HCEC 1CT (cell line): ENCODE data around the gene SH3GLB2.
A peak's percentile ranks its signal among the peaks of the same experiment; 100 is the strongest.
"Not testable (repeated sequence)": the region's sequence is repeated elsewhere in the genome, so short reads cannot be mapped to it uniquely, and the experiment has no call there.

Source experiments
- DNase-seq: peaks from one replicate; pipeline ENCODE4 v3.0.0-alpha.2; 2017

Gene SH3GLB2

GRCh38 chr9:129013674-129014073, 14.5 kb downstream of the SH3GLB2 start:
- DNase-seq, result no peak

- DNase-seq, result no peak
These were observed 15.2 kb downstream of the SH3GLB2 start for GRCh38 chr9:129012893-129013448.

GRCh38 chr9:129012343-129012742, 15.8 kb downstream of the SH3GLB2 start:
- no peak for DNase-seq

GRCh38 chr9:129011761-129012181, 16.4 kb downstream of the SH3GLB2 start:
- no peak for DNase-seq

GRCh38 chr9:129011170-129011569, 17.0 kb downstream of the SH3GLB2 start:
- no peak for DNase-seq

GRCh38 chr9:129010267-129010975, 17.7 kb downstream of the SH3GLB2 start:
- no peak for DNase-seq

- DNase-seq, result no peak
These were observed 18.5 kb downstream of the SH3GLB2 start for GRCh38 chr9:129009584-129010141.

GRCh38 chr9:129008986-129009583, 19.0 kb downstream of the SH3GLB2 start:
- DNase-seq, result no peak

GRCh38 chr9:129008469-129008965, 19.6 kb downstream of the SH3GLB2 start:
- no peak for DNase-seq

- DNase-seq, result no peak
These were observed 20.2 kb downstream of the SH3GLB2 start for GRCh38 chr9:129007766-129008468.

GRCh38 chr9:129007035-129007765, 20.9 kb downstream of the SH3GLB2 start:
- no peak for DNase-seq

GRCh38 chr9:129006328-129007034, 21.6 kb downstream of the SH3GLB2 start:
- peak; percentile 75 for DNase-seq

GRCh38 chr9:129005336-129005997, 22.7 kb downstream of the SH3GLB2 start:
- DNase-seq, result no peak

GRCh38 chr9:129004173-129004572, 24.0 kb downstream of the SH3GLB2 start:
- not testable (repeated sequence) for DNase-seq

- DNase-seq, result no peak
These were observed 25.1 kb downstream of the SH3GLB2 start for GRCh38 chr9:129002992-129003391.

- DNase-seq, result no peak
These were observed 26.4 kb downstream of the SH3GLB2 start for GRCh38 chr9:129001504-129002325.

- no peak for DNase-seq
These were observed 28.4 kb downstream of the SH3GLB2 start for GRCh38 chr9:128999581-129000206.

GRCh38 chr9:128998462-128998861, 29.7 kb downstream of the SH3GLB2 start:
- DNase-seq, result no peak

GRCh38 chr9:128995791-128996190, 32.3 kb downstream of the SH3GLB2 start:
- DNase-seq, result no peak

- no peak for DNase-seq
These were observed 35.1 kb downstream of the SH3GLB2 start for GRCh38 chr9:128992995-128993394.
